Endothelial cell of umbilical vein (primary cell): ENCODE data around the gene KCNN3. TPM values are rescaled to one million over a fixed set of nuclear protein-coding genes. Genes with fewer than 3 reads are reported as not detected.

ENCODE experiments used
- BruUV-seq: library from RNA; stranded (reverse); fragments of 400-500 nt; replicated peaks from 2 replicates; lab custom pipeline; 2021; lab: Mats Ljungman, UMichigan
- CTCF ChIA-PET: fragments of 300-600, 350-600 bp; sonication (Branson Sonifier 250); formaldehyde crosslinking; loops from one replicate; lab custom pipeline; 2021; ENCODE audit warnings: antibody characterized with exemption, inconsistent platforms; lab: Charles Lee
- POLR2A ChIA-PET: fragments of 300-600, 350-600 bp; sonication (Branson Sonifier 250); formaldehyde crosslinking; loops from one replicate; lab custom pipeline; 2021; ENCODE audit warnings: antibody characterized with exemption, inconsistent platforms; lab: Charles Lee
- DNase-seq: peaks from one replicate; pipeline ENCODE4 v3.0.0-alpha.2; 2011; ENCODE audit warnings: low read depth, low spot score
- FAIRE-seq: peaks from 2 replicates; lab custom pipeline; 2011; peaks lifted over from hg19 to GRCh38; lab: Jason Lieb, UNC
- H2AFZ ChIP-seq: 2 replicates; pipeline ENCODE4 v1.6.0; 2012; ENCODE audit warnings: low read depth, low read length, control low read depth, inconsistent platforms
- H3K27ac ChIP-seq: 2 replicates; pipeline ENCODE4 v1.5.1; 2011; ENCODE audit warnings: low read depth, mild to moderate bottlenecking, control low read depth, low read length, moderate library complexity; ENCODE audit not compliant: insufficient read depth
- H3K27me3 ChIP-seq, 2 experiments: 2 replicates each; pipeline versions ENCODE4 v1.6.0 to v1.6.1; 2011; ENCODE audit warnings: low read length in 2 of 2, mixed read lengths in 1 of 2; ENCODE audit not compliant: control insufficient read depth in 2 of 2, insufficient read depth in 2 of 2
- H3K36me3 ChIP-seq, 2 experiments: 2 replicates in 1 of 2; 3 replicates in 1 of 2; pipeline ENCODE4 v1.5.1; 2011; ENCODE audit warnings: low read length in 2 of 2, mild to moderate bottlenecking in 1 of 2, moderate library complexity in 1 of 2; ENCODE audit not compliant: control insufficient read depth in 2 of 2, insufficient read depth in 2 of 2; ENCODE audit errors: extremely low read depth in 1 of 2
- H3K4me1 ChIP-seq: 3 replicates; pipeline ENCODE4 v1.5.1; 2011; ENCODE audit warnings: mild to moderate bottlenecking, low read length; ENCODE audit not compliant: control insufficient read depth, insufficient read depth; ENCODE audit errors: extremely low read depth
- H3K4me2 ChIP-seq: 2 replicates; pipeline ENCODE4 v1.6.1; 2011; ENCODE audit warnings: low read length, control low read depth, mixed read lengths; ENCODE audit not compliant: insufficient read depth
- H3K4me3 ChIP-seq, 3 experiments: fragments of 200-600 bp in 1 of 3; sonication (generic), shearing (Covaris generic) in 1 of 3; replicated peaks in 1 of 3; 2 replicates each; pipeline ENCODE4 v1.5.1; 2011 to 2016; ENCODE audit warnings: control low read depth in 3 of 3, low read length in 3 of 3, mild to moderate bottlenecking in 2 of 3, inconsistent platforms in 1 of 3, low read depth in 1 of 3, moderate library complexity in 1 of 3; ENCODE audit not compliant: insufficient read depth in 1 of 3
- H3K79me2 ChIP-seq: 2 replicates; pipeline ENCODE4 v1.6.0; 2012; ENCODE audit warnings: low read length, inconsistent platforms; ENCODE audit not compliant: control insufficient read depth, insufficient read depth
- H3K9ac ChIP-seq: replicated peaks from 2 replicates; pipeline ENCODE3; 2011; ENCODE audit warnings: low read length, control low read depth; ENCODE audit not compliant: insufficient read depth; ENCODE audit errors: extremely low read depth
- H3K9me1 ChIP-seq: replicated peaks from 3 replicates; pipeline ENCODE4 v1.6.0; 2011; ENCODE audit warnings: mild to moderate bottlenecking, low read length; ENCODE audit not compliant: control insufficient read depth, insufficient read depth; ENCODE audit errors: extremely low read depth
- H3K9me3 ChIP-seq: replicated peaks from 2 replicates; pipeline ENCODE4 v1.5.1; 2012; ENCODE audit warnings: low read length, inconsistent platforms; ENCODE audit not compliant: control insufficient read depth, insufficient read depth
- H4K20me1 ChIP-seq: replicated peaks from 2 replicates; pipeline ENCODE3; 2011; ENCODE audit warnings: mild to moderate bottlenecking, low read length; ENCODE audit not compliant: control insufficient read depth, insufficient read depth; ENCODE audit errors: extremely low read depth
- EZH2 ChIP-seq: IDR thresholded peaks from 2 replicates; pipeline ENCODE4 v1.6.1; 2012; ENCODE audit warnings: borderline replicate concordance, low read depth, mild to moderate bottlenecking, moderate library complexity, low read length, inconsistent platforms; ENCODE audit not compliant: severe bottlenecking
- FOS ChIP-seq: IDR thresholded peaks from 2 replicates; pipeline ENCODE4 v1.6.1; 2011; ENCODE audit warnings: mild to moderate bottlenecking, low read length, moderate library complexity, borderline replicate concordance; ENCODE audit not compliant: insufficient read depth
- MAX ChIP-seq: IDR thresholded peaks from 2 replicates; pipeline ENCODE4 v1.6.1; 2011; ENCODE audit not compliant: insufficient read depth, insufficient read length
- POLR2A ChIP-seq: IDR thresholded peaks from 2 replicates; pipeline ENCODE4 v1.6.1; 2012; ENCODE audit warnings: low read depth, mild to moderate bottlenecking, control low read depth, low read length
- POLR2AphosphoS5 ChIP-seq: IDR thresholded peaks from 2 replicates; pipeline ENCODE4 v1.6.1; 2012; ENCODE audit warnings: low read depth, mild to moderate bottlenecking, control low read depth, low read length, moderate library complexity; ENCODE audit not compliant: insufficient read depth
- dilution Hi-C: fragments of 300-500 bp; cut with MboI; formaldehyde crosslinking; loops from one replicate; pipeline ENCODE4 v1.15.0; 2019; ENCODE audit warnings: low sequenced_read_pairs; ENCODE audit not compliant: extremely low pct_ligation_motif_present
- intact Hi-C: fragments of 100-400 bp; cut with micrococcal nuclease; formaldehyde crosslinking; loops from one replicate; pipeline ENCODE4 v1.10.0; 2022
- polyA plus RNA-seq, 4 experiments: library from polyadenylated mRNA; depleted of rRNA in 3 of 4; stranded (reverse) in 3 of 4; unstranded in 1 of 4; fragments of >200 nt; gene quantifications; 2 replicates each; pipeline versions ENCODE4 v1.2.1 to v1.2.3, GENCODE V29; 2011 to 2012; ENCODE audit warnings: missing spikeins in 1 of 4
- total RNA-seq: library from RNA; stranded (reverse); gene quantifications from 2 replicates; pipeline ENCODE4 v1.2.3, GENCODE V29; 2021

Gene KCNN3
- total and polyA plus RNA-seq, 2 donors (not counting 3 experiments of a cell fraction or from before 2014, with no cell fraction given): 0.91 to 1.1 TPM

GRCh38 chr1:154886281-154887015, 16.4 kb upstream of the KCNN3 start:
- H3K4me2 ChIP-seq: no peak overlapping the region
- BruUV-seq: no TSS peak
- H3K9me3 ChIP-seq: no peaks in the 10 kb centered on the region
- no peak overlapping the region for H3K27ac ChIP-seq
- TF ChIP-seq POLR2AphosphoS5: no peak
- no peak for TF ChIP-seq EZH2
- no peak for TF ChIP-seq MAX
- DNase-seq: no peak
- dilution Hi-C loops: no loop called here
- no peaks in the 10 kb centered on the region for H4K20me1 ChIP-seq
- no peak overlapping the region for H3K9ac ChIP-seq
- H3K9me1 ChIP-seq: no peaks in the 10 kb centered on the region
- H3K4me1 ChIP-seq: peaks cover 18% of the 10 kb centered on the region
- peaks cover 0 to 6% of the 10 kb centered on the region in 2 experiments for H3K27me3 ChIP-seq
- H3K4me3 ChIP-seq: no peak overlapping the region
- POLR2A ChIA-PET: no interaction called here
- no peak for FAIRE-seq
- intact Hi-C loops: no loop called here
- CTCF ChIA-PET: no interaction called here
- no peaks in the 10 kb centered on the region for H3K36me3 ChIP-seq
- no peak overlapping the region for H2AFZ ChIP-seq
- H3K79me2 ChIP-seq: no peaks in the 10 kb centered on the region

- dilution Hi-C loops (no loop called here), intact Hi-C loops (loop anchor here (1.0 kb wide), 1 partner anchor 51 kb away; the partner anchor contains the start of gene PMVK)
- H3K36me3 ChIP-seq: no peaks in the 10 kb centered on the region
- CTCF ChIA-PET: interaction anchor here (0.8 to 1.4 kb wide), 5 partner anchors 11 to 325 kb away, joined by 3 to 7 read pairs (median 3); partner anchors contain the start of gene PMVK
- FAIRE-seq (peak; percentile 87), DNase-seq (peak; percentile 92)
- peak overlapping the region; percentile 42 for H3K4me2 ChIP-seq
- H2AFZ ChIP-seq: no peak overlapping the region
- H3K9ac ChIP-seq: no peak overlapping the region
- no peak for TF ChIP-seq EZH2
- peak; percentile 54 for TF ChIP-seq POLR2A
- TF ChIP-seq FOS: no peak
- peak; percentile 42 for TF ChIP-seq POLR2AphosphoS5
- H3K9me1 ChIP-seq: no peaks in the 10 kb centered on the region
- no peaks in the 10 kb centered on the region for H3K9me3 ChIP-seq
- H3K27ac ChIP-seq: peak overlapping the region; percentile 32
- H4K20me1 ChIP-seq: no peaks in the 10 kb centered on the region
- H3K79me2 ChIP-seq: no peaks in the 10 kb centered on the region
- peaks cover 0 to 6% of the 10 kb centered on the region in 2 experiments for H3K27me3 ChIP-seq
- peaks cover 18% of the 10 kb centered on the region for H3K4me1 ChIP-seq
- H3K4me3 ChIP-seq: no peak overlapping the region
- POLR2A ChIA-PET: interaction anchor here (0.7 kb wide), 1 partner anchor 52 kb away, joined by 6 read pairs; the partner anchor contains the start of gene PMVK
- BruUV-seq: no TSS peak
Measured at GRCh38 chr1:154884869-154885701, 15.0 kb upstream of the KCNN3 start.
